Measurements from ENCODE around the gene AGER. TPM values are rescaled to one million over a fixed set of nuclear protein-coding genes. Genes with fewer than 3 reads are reported as not detected.
A peak's percentile ranks its signal among the peaks of the same experiment; 100 is the strongest.

The AGER gene
- total and polyA plus RNA-seq, 9 of the 15 experiments (the other 6 are each of a cell fraction or from before 2014, with no cell fraction given) = 1.2 to 11.5 (median 4.1) TPM

DNA sequence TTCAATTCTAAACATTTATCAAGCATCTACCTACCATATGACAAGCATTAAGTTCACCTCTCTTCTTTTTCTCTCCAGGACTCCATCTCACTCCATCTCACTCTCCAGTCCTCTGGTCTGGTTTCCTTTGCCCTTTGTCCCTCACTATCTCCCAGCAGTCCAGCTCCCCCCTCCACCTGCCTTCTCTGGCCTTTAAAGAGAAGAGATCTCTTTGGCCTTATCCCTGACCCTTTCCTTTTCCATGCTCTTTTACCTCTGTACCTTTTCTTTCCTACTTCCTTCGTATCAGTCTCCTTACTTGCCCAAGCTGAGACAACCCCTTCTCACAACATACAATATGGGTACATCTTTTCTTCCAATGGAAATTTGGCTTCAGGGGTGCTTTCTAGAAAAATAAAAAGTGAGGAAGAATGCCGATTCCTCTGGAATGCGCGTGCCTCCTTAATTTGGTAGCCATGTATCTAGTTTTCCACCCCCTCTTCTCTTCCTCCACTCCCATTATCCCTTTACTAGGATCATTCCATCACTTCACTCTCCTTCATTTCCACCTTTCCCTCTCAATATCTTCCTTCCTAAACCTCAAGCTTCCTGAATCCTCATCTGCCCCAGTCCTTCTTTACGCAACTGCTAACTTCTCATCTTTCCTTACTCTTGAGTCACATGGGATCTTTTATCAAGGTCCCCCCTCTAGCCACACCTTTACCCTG, 7.4 kb downstream of the AGER start (continued):
- TF ChIP-seq, protein P1, sequence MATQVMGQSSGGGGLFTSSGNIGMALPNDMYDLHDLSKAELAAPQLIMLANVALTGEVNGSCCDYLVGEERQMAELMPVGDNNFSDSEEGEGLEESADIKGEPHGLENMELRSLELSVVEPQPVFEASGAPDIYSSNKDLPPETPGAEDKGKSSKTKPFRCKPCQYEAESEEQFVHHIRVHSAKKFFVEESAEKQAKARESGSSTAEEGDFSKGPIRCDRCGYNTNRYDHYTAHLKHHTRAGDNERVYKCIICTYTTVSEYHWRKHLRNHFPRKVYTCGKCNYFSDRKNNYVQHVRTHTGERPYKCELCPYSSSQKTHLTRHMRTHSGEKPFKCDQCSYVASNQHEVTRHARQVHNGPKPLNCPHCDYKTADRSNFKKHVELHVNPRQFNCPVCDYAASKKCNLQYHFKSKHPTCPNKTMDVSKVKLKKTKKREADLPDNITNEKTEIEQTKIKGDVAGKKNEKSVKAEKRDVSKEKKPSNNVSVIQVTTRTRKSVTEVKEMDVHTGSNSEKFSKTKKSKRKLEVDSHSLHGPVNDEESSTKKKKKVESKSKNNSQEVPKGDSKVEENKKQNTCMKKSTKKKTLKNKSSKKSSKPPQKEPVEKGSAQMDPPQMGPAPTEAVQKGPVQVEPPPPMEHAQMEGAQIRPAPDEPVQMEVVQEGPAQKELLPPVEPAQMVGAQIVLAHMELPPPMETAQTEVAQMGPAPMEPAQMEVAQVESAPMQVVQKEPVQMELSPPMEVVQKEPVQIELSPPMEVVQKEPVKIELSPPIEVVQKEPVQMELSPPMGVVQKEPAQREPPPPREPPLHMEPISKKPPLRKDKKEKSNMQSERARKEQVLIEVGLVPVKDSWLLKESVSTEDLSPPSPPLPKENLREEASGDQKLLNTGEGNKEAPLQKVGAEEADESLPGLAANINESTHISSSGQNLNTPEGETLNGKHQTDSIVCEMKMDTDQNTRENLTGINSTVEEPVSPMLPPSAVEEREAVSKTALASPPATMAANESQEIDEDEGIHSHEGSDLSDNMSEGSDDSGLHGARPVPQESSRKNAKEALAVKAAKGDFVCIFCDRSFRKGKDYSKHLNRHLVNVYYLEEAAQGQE (IDR thresholded peaks at IDR 0.05; ENCODE audit: borderline replicate concordance) = no peak
- TF ChIP-seq, protein P1 (CRISPR knock-in tag; IDR thresholded peaks at IDR 0.05; ENCODE audit: low read depth) = no peak
- TF ChIP-seq CLOCK (CRISPR knock-in tag; IDR thresholded peaks at IDR 0.05; ENCODE audit: borderline replicate concordance) = no peak
- peak in 1 of 2 experiments; percentile 84; a peak in 2 of 4 replicates for TF ChIP-seq CSDE1 (IDR thresholded peaks at IDR 0.05)
- TF ChIP-seq CREM (IDR thresholded peaks at IDR 0.05; ENCODE audit: low read depth) = no peak
- 0 out of 2 replicates have a peak, but pooled peaks have one; percentile 70 for TF ChIP-seq ZNF57 (CRISPR knock-in tag; IDR thresholded peaks at IDR 0.05)
- TF ChIP-seq NR2C1 (IDR thresholded peaks at IDR 0.05) = 0 out of 2 replicates have a peak, but pooled peaks have one; percentile 31
- no peak for TF ChIP-seq NR2C1 (tag; IDR thresholded peaks at IDR 0.05)
- no peak for TF ChIP-seq RBM25 (IDR thresholded peaks at IDR 0.05; ENCODE audit: low read depth, low read length, severe bottlenecking)
- TF ChIP-seq, protein P2, sequence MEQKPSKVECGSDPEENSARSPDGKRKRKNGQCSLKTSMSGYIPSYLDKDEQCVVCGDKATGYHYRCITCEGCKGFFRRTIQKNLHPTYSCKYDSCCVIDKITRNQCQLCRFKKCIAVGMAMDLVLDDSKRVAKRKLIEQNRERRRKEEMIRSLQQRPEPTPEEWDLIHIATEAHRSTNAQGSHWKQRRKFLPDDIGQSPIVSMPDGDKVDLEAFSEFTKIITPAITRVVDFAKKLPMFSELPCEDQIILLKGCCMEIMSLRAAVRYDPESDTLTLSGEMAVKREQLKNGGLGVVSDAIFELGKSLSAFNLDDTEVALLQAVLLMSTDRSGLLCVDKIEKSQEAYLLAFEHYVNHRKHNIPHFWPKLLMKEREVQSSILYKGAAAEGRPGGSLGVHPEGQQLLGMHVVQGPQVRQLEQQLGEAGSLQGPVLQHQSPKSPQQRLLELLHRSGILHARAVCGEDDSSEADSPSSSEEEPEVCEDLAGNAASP (IDR thresholded peaks at IDR 0.05) = no peak
- TF ChIP-seq HDAC8 (tag; IDR thresholded peaks at IDR 0.05) = no peak
- TF ChIP-seq STAT6 (CRISPR knock-in tag; IDR thresholded peaks at IDR 0.05) = no peak
- TF ChIP-seq E2F3 (CRISPR knock-in tag; IDR thresholded peaks at IDR 0.05) = peak; percentile 25; the same call in 1 of the 2 replicates
